Psoas muscle (tissue), 8 donors: ENCODE measurements around the gene LTB. TPM values are rescaled to one million over a fixed set of nuclear protein-coding genes. Genes with fewer than 3 reads are reported as not detected.
A peak's percentile ranks its signal among the peaks of the same experiment; 100 is the strongest.

Source experiments
- ATAC-seq, 4 donors: fragments of 200-7000 bp; cut with Tn5 transposase; one replicate each; pipeline ENCODE4 v1.9.1; 2020; ENCODE audit warnings: moderate library complexity in 3 of 4, mild to moderate bottlenecking in 2 of 4
- DNase-seq, 2 donors: peaks; one replicate each; pipeline ENCODE4 v3.0.0-alpha.2; 2020
- H3K27ac ChIP-seq: fragments of 200-600 bp; one replicate; pipeline ENCODE4 v1.8.0; 2022
- H3K27me3 ChIP-seq, 3 donors: fragments of 200-600 bp in 1 of 3; one replicate each; pipeline versions ENCODE4 v1.6.1 to v1.8.0; 2013 to 2022; ENCODE audit warnings: low read length in 2 of 3, mild to moderate bottlenecking in 2 of 3, moderate library complexity in 1 of 3; ENCODE audit not compliant: insufficient read depth in 3 of 3
- H3K36me3 ChIP-seq, 2 donors: fragments of 200-600 bp in 1 of 2; one replicate each; pipeline versions ENCODE4 v1.6.1 to v1.8.0; 2013 to 2022; ENCODE audit warnings: low read depth in 1 of 2, mild to moderate bottlenecking in 1 of 2, moderate library complexity in 1 of 2; ENCODE audit not compliant: insufficient read depth in 1 of 2
- H3K4me1 ChIP-seq: fragments of 200-600 bp; one replicate; pipeline ENCODE4 v1.8.0; 2022
- H3K4me3 ChIP-seq: fragments of 200-600 bp; one replicate; pipeline ENCODE4 v1.8.0; 2022; ENCODE audit warnings: mild to moderate bottlenecking
- H3K9me3 ChIP-seq: fragments of 200-600 bp; one replicate; pipeline ENCODE4 v1.8.0; 2022
- WGBS, 3 donors: extraction: QIAGEN DNeasy Blood & Tissue Kit; methylation state at CpG; one replicate each; pipeline versions ENCODE4 v1.1.6 to v1.1.7; 2013; 5-methylcytosine and 5-hydroxymethylcytosine counted together
- intact Hi-C, 2 donors: fragments of 100-400 bp; cut with DNase I; formaldehyde crosslinking; loops; one replicate each; pipeline versions ENCODE4 v1.11.0 to v1.14.2; 2022
- polyA plus RNA-seq, 3 donors: library from polyadenylated mRNA; stranded (reverse); fragments of 200-250 nt; gene quantifications; one replicate each; pipeline ENCODE4 v1.2.3, GENCODE V29; 2013
- total RNA-seq, 4 donors: library from RNA; stranded (reverse); fragmentation: NEBNext Ultra II Directional in 2 of 4; extraction: Animal tissue kit (Norgen Biotek cat#: 25700) in 2 of 4; gene quantifications; one replicate each; pipeline versions ENCODE4 v1.2.1 to v1.2.4, GENCODE V29; 2021 to 2023
- TF ChIP-seq, protein P1 (sequence below): fragments of 200-600 bp; IDR thresholded peaks from one replicate; pipeline ENCODE4 v1.8.0; 2022; ENCODE audit warnings: antibody characterized with exemption
- donor health status: healthy with polysubstance abuse.
- donor health status: DM: no; HTN: no; CAD: no; lungs with moderate emphysema.
- donor health status: Bipolar disorder and iron deficiency.
- donor health status: healthy.
- donor health status: DM: yes; HTN: yes; CAD: no.
- donor health status: DM: no; HTN: no; CAD: no.
- donor health status: DM: no; HTN: no; CAD: no.
- donor health status: DM: yes; HTN: yes; CAD: no.

The LTB gene
- total and polyA plus RNA-seq, 7 donors: 0.08 to 1.0 (median 0.71) TPM

DNA sequence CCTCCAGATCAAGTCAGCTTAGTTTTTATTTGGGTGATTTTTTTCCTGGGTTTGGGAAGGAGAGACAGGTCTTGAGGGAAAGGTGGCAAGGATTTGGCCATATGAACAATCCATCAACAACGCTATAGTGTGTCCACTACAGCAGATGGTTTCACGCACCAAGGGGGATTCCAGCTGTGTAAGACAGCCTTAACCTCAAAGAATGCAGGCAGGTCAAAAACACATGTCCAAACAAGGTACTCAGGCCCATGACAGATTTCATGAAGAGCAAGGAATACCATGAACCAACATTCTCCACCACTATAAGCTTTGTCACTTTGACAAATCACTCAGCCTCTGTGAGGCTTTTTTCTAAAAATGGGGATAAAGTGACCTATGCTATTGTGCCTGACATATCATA lies 34.8 kb upstream of the LTB start:
- intact Hi-C loops: loop anchor here in 1 of 2 donors (5.0 kb wide), 1 partner anchor 70 kb away; the partner anchor contains the start of genes ATP6V1G2 and NFKBIL1
- no peak overlapping the region for H3K4me3 ChIP-seq
- no peaks in the 10 kb centered on the region for H3K9me3 ChIP-seq
- ATAC-seq: no peak
- DNase-seq: no peak
- WGBS, 3 donors: 74 to 78% (median 74%) methylated on average over 2 of the region's 2 CpGs
- H3K4me1 ChIP-seq: peaks cover 7% of the 10 kb centered on the region
- H3K36me3 ChIP-seq: peaks cover 2 to 3% of the 10 kb centered on the region in 2 donors
- H3K27me3 ChIP-seq: no peaks in the 10 kb centered on the region
- TF ChIP-seq, protein P1, sequence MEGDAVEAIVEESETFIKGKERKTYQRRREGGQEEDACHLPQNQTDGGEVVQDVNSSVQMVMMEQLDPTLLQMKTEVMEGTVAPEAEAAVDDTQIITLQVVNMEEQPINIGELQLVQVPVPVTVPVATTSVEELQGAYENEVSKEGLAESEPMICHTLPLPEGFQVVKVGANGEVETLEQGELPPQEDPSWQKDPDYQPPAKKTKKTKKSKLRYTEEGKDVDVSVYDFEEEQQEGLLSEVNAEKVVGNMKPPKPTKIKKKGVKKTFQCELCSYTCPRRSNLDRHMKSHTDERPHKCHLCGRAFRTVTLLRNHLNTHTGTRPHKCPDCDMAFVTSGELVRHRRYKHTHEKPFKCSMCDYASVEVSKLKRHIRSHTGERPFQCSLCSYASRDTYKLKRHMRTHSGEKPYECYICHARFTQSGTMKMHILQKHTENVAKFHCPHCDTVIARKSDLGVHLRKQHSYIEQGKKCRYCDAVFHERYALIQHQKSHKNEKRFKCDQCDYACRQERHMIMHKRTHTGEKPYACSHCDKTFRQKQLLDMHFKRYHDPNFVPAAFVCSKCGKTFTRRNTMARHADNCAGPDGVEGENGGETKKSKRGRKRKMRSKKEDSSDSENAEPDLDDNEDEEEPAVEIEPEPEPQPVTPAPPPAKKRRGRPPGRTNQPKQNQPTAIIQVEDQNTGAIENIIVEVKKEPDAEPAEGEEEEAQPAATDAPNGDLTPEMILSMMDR: no peak
- H3K27ac ChIP-seq: no peak overlapping the region

DNA sequence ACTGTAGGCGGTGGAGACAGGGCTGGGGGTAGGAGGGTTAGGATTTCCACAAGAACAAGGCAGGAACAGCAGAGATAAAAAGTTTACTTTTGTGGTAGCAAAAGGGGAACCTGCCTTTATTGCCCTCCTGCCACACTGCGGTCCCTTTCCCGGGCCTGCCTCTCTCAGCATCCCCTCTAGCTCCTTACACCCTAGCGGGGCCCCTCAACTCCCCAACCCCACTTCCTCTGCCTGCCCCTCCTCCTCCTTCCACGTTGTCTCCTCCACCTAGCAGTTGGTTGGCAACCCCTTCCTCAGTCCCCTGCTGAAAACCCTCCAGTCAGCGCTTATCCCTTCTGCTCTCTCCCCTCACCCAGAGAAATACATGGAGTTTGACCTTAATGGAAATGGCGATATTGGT lies 33.5 kb upstream of the LTB start:
- Histone ChIP-seq H3K27ac (no peak overlapping the region), H3K4me3 (peak overlapping the region; percentile 32), H3K9me3 (no peaks in the 10 kb centered on the region), H3K4me1 (no peaks in the 10 kb centered on the region), H3K27me3 (no peaks in the 10 kb centered on the region), H3K36me3 (no peaks in the 10 kb centered on the region)
- ATAC-seq (no peak), DNase-seq (no peak)
- TF ChIP-seq, protein P1: no peak
- intact Hi-C loops: loop anchor here in 1 of 2 donors (5.0 kb wide), 1 partner anchor 68 kb away; the partner anchor contains the start of genes ATP6V1G2 and NFKBIL1
- WGBS, 3 donors: 58 to 60% (median 60%) methylated on average over 7 of the region's 7 CpGs

DNA sequence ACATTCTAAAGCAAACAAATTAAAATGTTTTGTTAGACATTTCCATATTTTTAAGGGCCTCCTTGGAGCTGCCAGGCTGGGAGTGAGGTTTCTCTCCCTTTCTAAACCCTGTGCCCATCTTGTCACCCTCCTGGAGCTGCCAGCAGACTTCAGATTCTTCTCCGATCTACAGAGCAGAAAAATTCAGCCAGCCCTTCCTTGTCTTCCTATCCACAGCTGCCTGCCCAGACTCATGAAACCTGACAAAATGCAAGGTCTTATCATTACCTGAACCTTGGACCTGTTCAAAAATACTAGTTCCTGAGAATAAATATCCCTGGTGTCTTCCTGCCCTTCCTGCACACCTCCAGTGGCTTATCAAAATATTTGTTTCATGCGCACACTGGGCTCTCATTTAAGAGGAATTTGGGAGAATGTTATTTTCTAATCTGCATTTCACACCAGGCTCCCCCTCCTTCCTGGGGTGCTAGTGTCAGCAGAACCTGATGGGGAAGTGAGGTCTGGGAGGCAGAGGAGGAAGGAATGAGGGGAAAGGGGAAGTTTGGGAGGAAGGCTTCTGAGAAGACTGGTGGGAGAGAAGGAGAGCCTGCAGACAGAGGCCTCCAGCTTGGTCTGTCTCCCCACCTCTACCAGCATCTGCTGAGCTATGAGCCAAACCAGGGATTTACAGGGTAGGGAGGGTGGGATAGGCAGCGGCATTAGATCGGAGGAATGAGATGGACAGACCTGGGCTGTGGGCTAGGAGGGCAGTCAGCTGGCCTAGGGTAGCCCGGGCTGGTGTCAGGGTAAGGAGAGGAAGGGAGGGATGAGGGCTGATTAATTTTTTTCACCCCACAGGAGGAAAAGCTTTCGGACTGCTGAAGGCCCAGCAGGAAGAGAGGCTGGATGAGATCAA lies 32.7 kb upstream of the LTB start, which contains the start of gene AIF1:
AIF1 (plus strand) TSS at position 551 of the 895 bp plus-strand sequence; CDS start at position 647, 96 bp downstream.
- intact Hi-C loops: loop anchor here in 1 of 2 donors (5.0 kb wide), 1 partner anchor 68 kb away; the partner anchor contains the start of genes ATP6V1G2 and NFKBIL1
- ATAC-seq: no peak
- no peak within 1 kb of the TSS for H3K27ac ChIP-seq

DNA sequence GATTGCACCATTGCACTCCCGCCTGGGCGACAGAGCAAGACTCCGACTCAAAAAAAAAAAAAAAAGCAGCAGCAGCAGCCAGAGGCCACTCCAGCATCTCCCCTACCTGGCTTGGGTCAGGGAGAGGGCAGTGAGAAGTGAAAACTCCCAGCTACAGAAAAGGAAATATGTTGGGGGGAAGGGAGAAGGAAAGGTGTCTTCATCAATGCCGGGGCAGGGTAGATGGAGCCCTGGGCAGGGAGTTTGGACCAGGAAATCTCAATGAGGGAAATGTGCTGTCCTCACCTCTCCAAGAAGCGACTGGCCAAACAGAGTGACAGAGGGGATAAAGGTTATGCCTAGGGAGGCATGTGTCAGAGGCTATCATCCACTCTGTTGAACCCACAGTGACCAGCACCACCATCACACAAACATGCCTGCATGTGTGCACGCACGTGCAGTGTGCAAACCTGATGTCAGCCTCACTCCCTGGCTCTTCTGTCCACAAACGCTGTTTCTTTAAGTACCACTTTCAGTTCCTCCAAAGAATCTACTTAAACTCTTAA lies 31.9 kb upstream of the LTB start:
- intact Hi-C loops: no loop called here
- 75 to 89% (median 79%) methylated on average over 8 of the region's 8 CpGs for WGBS, 3 donors
- Histone ChIP-seq H3K36me3 (no peaks in the 10 kb centered on the region), H3K9me3 (no peaks in the 10 kb centered on the region), H3K27me3 (no peaks in the 10 kb centered on the region), H3K27ac (no peak overlapping the region), H3K4me1 (no peaks in the 10 kb centered on the region), H3K4me3 (no peak overlapping the region)
- ATAC-seq: no peak
- TF ChIP-seq, protein P1: no peak
- DNase-seq: no peak

More for the DNA sequence above, 32.7 kb upstream of the LTB start, which contains the start of gene AIF1:
- Histone ChIP-seq H3K36me3 (no peaks in the 10 kb centered on the region), H3K9me3 (no peaks in the 10 kb centered on the region), H3K27me3 (no peaks in the 10 kb centered on the region), H3K4me3 (peak within 1 kb of the TSS; percentile 32), H3K4me1 (no peaks in the 10 kb centered on the region)
- DNase-seq: no peak
- TF ChIP-seq, protein P1: no peak
- WGBS, 3 donors: 59 to 74% (median 59%) methylated on average over 6 of the region's 6 CpGs
